HepG2 (cell line): Measurements from ENCODE around the gene GMNN. TPM values are rescaled to one million over a fixed set of nuclear protein-coding genes. Genes with fewer than 3 reads are reported as not detected.

Experiments
- ADNP ChIP-seq: sonication (generic); formaldehyde crosslinking; IDR thresholded peaks from 2 replicates; pipeline ENCODE4 v1.4.0; 2020; ENCODE audit warnings: missing genetic modification reagents
- CREM ChIP-seq, 2 experiments: sonication (generic) in 1 of 2; formaldehyde crosslinking in 1 of 2; IDR thresholded peaks; 2 replicates each; pipeline versions ENCODE4 v1.4.0 to v1.6.1; 2016 to 2020; ENCODE audit warnings: antibody characterized with exemption in 1 of 2, mild to moderate bottlenecking in 1 of 2, missing genetic modification reagents in 1 of 2
- DMAP1 ChIP-seq: IDR thresholded peaks from 2 replicates; pipeline ENCODE4 v1.6.1; 2016
- DRAP1 ChIP-seq: IDR thresholded peaks from 2 replicates; pipeline ENCODE4 v1.6.1; 2016; ENCODE audit warnings: missing genetic modification reagents, missing compliant biosample characterization
- ELF3 ChIP-seq: IDR thresholded peaks from 2 replicates; pipeline ENCODE4 v1.6.1; 2016; ENCODE audit warnings: missing genetic modification reagents, missing compliant biosample characterization
- FOXP4 ChIP-seq: sonication (generic); formaldehyde crosslinking; IDR thresholded peaks from 2 replicates; pipeline ENCODE4 v1.4.0; 2020; ENCODE audit warnings: missing genetic modification reagents
- GABPB1 ChIP-seq: IDR thresholded peaks from 2 replicates; pipeline ENCODE4 v1.6.1; 2016; ENCODE audit warnings: mild to moderate bottlenecking, missing genetic modification reagents, moderate library complexity, missing compliant biosample characterization
- HES4 ChIP-seq: sonication (generic); formaldehyde crosslinking; IDR thresholded peaks from 2 replicates; pipeline ENCODE4 v1.9.0; 2021; ENCODE audit warnings: mild to moderate bottlenecking, missing genetic modification reagents, borderline replicate concordance
- HNF4G ChIP-seq, 2 experiments: sonication (generic) in 1 of 2; formaldehyde crosslinking in 1 of 2; IDR thresholded peaks; 2 replicates each; pipeline versions ENCODE4 v1.4.0 to v1.6.1; 2011 to 2020; ENCODE audit warnings: borderline replicate concordance in 2 of 2, low read depth in 2 of 2, mild to moderate bottlenecking in 2 of 2, low read length in 1 of 2, missing genetic modification reagents in 1 of 2, moderate library complexity in 1 of 2
- KAT8 ChIP-seq: IDR thresholded peaks from 2 replicates; pipeline ENCODE4 v1.6.1; 2016; ENCODE audit warnings: missing genetic modification reagents, missing compliant biosample characterization
- KDM6A ChIP-seq: IDR thresholded peaks from 2 replicates; pipeline ENCODE4 v1.6.1; 2016; ENCODE audit warnings: low read depth
- NAIF1 ChIP-seq: sonication (generic); formaldehyde crosslinking; IDR thresholded peaks from 2 replicates; pipeline ENCODE4 v1.5.0; 2020; ENCODE audit warnings: mild to moderate bottlenecking, missing genetic modification reagents, borderline replicate concordance
- PAWR ChIP-seq: sonication (generic); formaldehyde crosslinking; IDR thresholded peaks from 2 replicates; pipeline ENCODE4 v1.4.0; 2020; ENCODE audit warnings: missing genetic modification reagents, mild to moderate bottlenecking, borderline replicate concordance
- RXRA ChIP-seq: sonication (generic); formaldehyde crosslinking; IDR thresholded peaks from 2 replicates; pipeline ENCODE4 v1.5.1; 2020; ENCODE audit warnings: missing genetic modification reagents
- TBL1XR1 ChIP-seq: fragments of 150-350 bp; IDR thresholded peaks from 2 replicates; pipeline ENCODE4 v1.6.1; 2014; ENCODE audit warnings: borderline replicate concordance, low read length; ENCODE audit not compliant: partially characterized antibody
- TFE3 ChIP-seq: IDR thresholded peaks from 2 replicates; pipeline ENCODE4 v1.6.1; 2016
- ZNF33B ChIP-seq: sonication (generic); formaldehyde crosslinking; IDR thresholded peaks from 2 replicates; pipeline ENCODE4 v1.5.1; 2020; ENCODE audit warnings: mild to moderate bottlenecking, missing genetic modification reagents
- ZNF691 ChIP-seq: sonication (generic); formaldehyde crosslinking; IDR thresholded peaks from 2 replicates; pipeline ENCODE4 v1.4.0; 2020; ENCODE audit warnings: missing genetic modification reagents, low read depth, mild to moderate bottlenecking, borderline replicate concordance
- ZNF816 ChIP-seq: sonication (generic); formaldehyde crosslinking; IDR thresholded peaks from 2 replicates; pipeline ENCODE4 v1.8.0; 2022; ENCODE audit warnings: missing genetic modification reagents, mild to moderate bottlenecking, borderline replicate concordance
- polyA plus RNA-seq, 8 experiments: library from polyadenylated mRNA; depleted of rRNA in 3 of 8; stranded (reverse) in 7 of 8; unstranded in 1 of 8; fragments of >200 nt; fragmentation: Illumina TruSeq in 4 of 8; extraction: Trizol in 4 of 8; gene quantifications; 2 replicates each; pipeline versions ENCODE4 v1.2.1 to v1.2.3, GENCODE V29; 2011 to 2016; ENCODE audit warnings: low read depth in 4 of 8, missing spikeins in 1 of 8, mixed read lengths in 1 of 8; ENCODE audit not compliant: insufficient read depth in 1 of 8
- total RNA-seq, 5 experiments: library from RNA; depleted of rRNA; stranded (reverse); fragments of >200 nt; fragmentation: Illumina TruSeq; extraction: Trizol; gene quantifications; 2 replicates each; pipeline ENCODE4 v1.2.3, GENCODE V29; 2016; ENCODE audit warnings: low read depth in 1 of 5
- TF ChIP-seq, protein P1 (sequence below): sonication (generic); formaldehyde crosslinking; IDR thresholded peaks from 2 replicates; pipeline ENCODE4 v1.4.0; 2020; ENCODE audit warnings: missing genetic modification reagents
- TF ChIP-seq, protein P2 (sequence below): sonication (generic); formaldehyde crosslinking; IDR thresholded peaks from 2 replicates; pipeline ENCODE4 v1.9.0; 2022; ENCODE audit warnings: low read depth, missing genetic modification reagents

GMNN gene
- total and polyA plus RNA-seq, 2 of the 13 experiments (the other 11 are each of a cell fraction or from before 2014, with no cell fraction given): 61.8 to 154 TPM

- TF ChIP-seq CREM (IDR thresholded peaks at IDR 0.05) (peak; percentile 48; the same call in 1 of the 2 replicates), CREM (CRISPR knock-in tag; IDR thresholded peaks at IDR 0.05) (no peak), GABPB1 (CRISPR knock-in tag) (0 out of 2 replicates have a peak, but pooled peaks have one; percentile 23), TFE3 (peak; percentile 96), PAWR (CRISPR knock-in tag) (no peak), KDM6A (CRISPR knock-in tag) (0 out of 2 replicates have a peak, but pooled peaks have one; percentile 14), HNF4G (IDR thresholded peaks at IDR 0.05; ENCODE audit: borderline replicate concordance, low read depth, low read length) (peak; percentile 75), HNF4G (CRISPR knock-in tag; IDR thresholded peaks at IDR 0.05; ENCODE audit: borderline replicate concordance, low read depth) (peak; percentile 68; the same call in 1 of the 2 replicates), ADNP (CRISPR knock-in tag) (peak; percentile 84; the same call in 1 of the 2 replicates), FOXP4 (peak; percentile 67), HES4 (CRISPR knock-in tag) (no peak), NAIF1 (CRISPR knock-in tag) (0 out of 2 replicates have a peak, but pooled peaks have one; percentile 29), ZNF816 (CRISPR knock-in tag) (no peak), KAT8 (0 out of 2 replicates have a peak, but pooled peaks have one; percentile 15), DMAP1 (CRISPR knock-in tag) (peak; percentile 24; the same call in 1 of the 2 replicates), ZNF691 (no peak), ZNF33B (CRISPR knock-in tag) (no peak), TBL1XR1 (peak; percentile 62), DRAP1 (CRISPR knock-in tag) (no peak), RXRA (peak; percentile 72; the same call in 1 of the 2 replicates), ELF3 (peak; percentile 14; the same call in 1 of the 2 replicates)
- TF ChIP-seq, protein P1, sequence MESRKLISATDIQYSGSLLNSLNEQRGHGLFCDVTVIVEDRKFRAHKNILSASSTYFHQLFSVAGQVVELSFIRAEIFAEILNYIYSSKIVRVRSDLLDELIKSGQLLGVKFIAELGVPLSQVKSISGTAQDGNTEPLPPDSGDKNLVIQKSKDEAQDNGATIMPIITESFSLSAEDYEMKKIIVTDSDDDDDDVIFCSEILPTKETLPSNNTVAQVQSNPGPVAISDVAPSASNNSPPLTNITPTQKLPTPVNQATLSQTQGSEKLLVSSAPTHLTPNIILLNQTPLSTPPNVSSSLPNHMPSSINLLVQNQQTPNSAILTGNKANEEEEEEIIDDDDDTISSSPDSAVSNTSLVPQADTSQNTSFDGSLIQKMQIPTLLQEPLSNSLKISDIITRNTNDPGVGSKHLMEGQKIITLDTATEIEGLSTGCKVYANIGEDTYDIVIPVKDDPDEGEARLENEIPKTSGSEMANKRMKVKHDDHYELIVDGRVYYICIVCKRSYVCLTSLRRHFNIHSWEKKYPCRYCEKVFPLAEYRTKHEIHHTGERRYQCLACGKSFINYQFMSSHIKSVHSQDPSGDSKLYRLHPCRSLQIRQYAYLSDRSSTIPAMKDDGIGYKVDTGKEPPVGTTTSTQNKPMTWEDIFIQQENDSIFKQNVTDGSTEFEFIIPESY (CRISPR knock-in tag): 0 out of 2 replicates have a peak, but pooled peaks have one; percentile 26
- TF ChIP-seq, protein P2, sequence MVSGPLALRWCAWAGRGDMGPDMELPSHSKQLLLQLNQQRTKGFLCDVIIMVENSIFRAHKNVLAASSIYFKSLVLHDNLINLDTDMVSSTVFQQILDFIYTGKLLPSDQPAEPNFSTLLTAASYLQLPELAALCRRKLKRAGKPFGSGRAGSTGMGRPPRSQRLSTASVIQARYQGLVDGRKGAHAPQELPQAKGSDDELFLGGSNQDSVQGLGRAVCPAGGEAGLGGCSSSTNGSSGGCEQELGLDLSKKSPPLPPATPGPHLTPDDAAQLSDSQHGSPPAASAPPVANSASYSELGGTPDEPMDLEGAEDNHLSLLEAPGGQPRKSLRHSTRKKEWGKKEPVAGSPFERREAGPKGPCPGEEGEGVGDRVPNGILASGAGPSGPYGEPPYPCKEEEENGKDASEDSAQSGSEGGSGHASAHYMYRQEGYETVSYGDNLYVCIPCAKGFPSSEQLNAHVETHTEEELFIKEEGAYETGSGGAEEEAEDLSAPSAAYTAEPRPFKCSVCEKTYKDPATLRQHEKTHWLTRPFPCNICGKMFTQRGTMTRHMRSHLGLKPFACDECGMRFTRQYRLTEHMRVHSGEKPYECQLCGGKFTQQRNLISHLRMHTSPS: 0 out of 2 replicates have a peak, but pooled peaks have one; percentile 26
Observed at GRCh38 chr6:24809728-24810127, 35.0 kb downstream of the GMNN start (continued).
